ENCODE data around the gene HCN4.

DNA sequence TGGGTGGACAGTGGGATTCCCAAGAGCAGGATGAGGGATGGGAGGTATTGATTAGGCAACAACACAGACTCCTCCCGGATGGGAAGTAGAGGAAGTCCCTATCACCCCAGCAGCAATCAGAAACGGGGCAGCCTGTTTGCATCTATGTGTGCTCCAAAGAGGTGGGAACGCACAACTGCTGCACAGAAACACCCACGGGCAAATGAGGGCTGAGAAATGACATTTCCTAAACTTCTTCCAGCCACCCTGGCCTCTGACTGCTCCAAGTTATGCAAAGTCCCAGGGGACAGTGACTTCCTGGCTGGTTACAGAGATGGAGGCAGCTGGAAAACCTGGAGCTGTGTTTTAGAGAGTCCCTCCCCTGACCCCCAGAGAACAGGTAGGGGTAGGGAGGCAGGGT, 42.6 kb downstream of the HCN4 start:
- no peak for TF ChIP-seq CTCF (IDR thresholded peaks at IDR 0.05; ENCODE audit: extremely low read depth in 1 of 2, insufficient read depth in 1 of 2, low read depth in 1 of 2, low read length in 2 of 2)
- TF ChIP-seq EZH2 (IDR thresholded peaks at IDR 0.05; ENCODE audit: borderline replicate concordance, low read depth, low read length, severe bottlenecking): no peak
- no peak for TF ChIP-seq POLR2A (IDR thresholded peaks at IDR 0.05; ENCODE audit: low read depth, low read length)
- no peak for TF ChIP-seq POLR2AphosphoS5 (IDR thresholded peaks at IDR 0.05; ENCODE audit: insufficient read depth, low read depth, low read length)
- no peak for TF ChIP-seq JUN (IDR thresholded peaks at IDR 0.05; ENCODE audit: borderline replicate concordance, insufficient read depth, insufficient read length, low read depth)
- TF ChIP-seq MYC (IDR thresholded peaks at IDR 0.05; ENCODE audit: low read depth, low read length): no peak
- no peak for TF ChIP-seq MAX (IDR thresholded peaks at IDR 0.05; ENCODE audit: insufficient read depth, insufficient read length)
- no peak for TF ChIP-seq FOS (IDR thresholded peaks at IDR 0.05; ENCODE audit: borderline replicate concordance, insufficient read depth, low read length)
- TF ChIP-seq GATA2 (IDR thresholded peaks at IDR 0.05; ENCODE audit: insufficient read depth, insufficient read length, low read depth, low read length): no peak

Data from endothelial cell of umbilical vein (primary cell).